ENCODE results near the gene DYRK1B.

DYRK1B gene

GRCh38 chr19:39825093-39825463, 8.9 kb downstream of the DYRK1B start:
- H3K36me3 ChIP-seq (ENCODE audit: control insufficient read depth, insufficient read depth, low read length), result peaks cover 2% of the 10 kb centered on the region

GRCh38 chr19:39824143-39825092, 9.5 kb downstream of the DYRK1B start:
- Histone ChIP-seq H4K5ac (ENCODE audit: low read length) (peak overlapping the region; percentile 87), H3K27me3 (ENCODE audit: insufficient read depth, low read length, poor library complexity) (no peaks in the 10 kb centered on the region)
- WGBS (ENCODE audit: extremely low coverage, insufficient coverage, low lambda C conversion rate), result no CpG with 5 or more reads among the region's 47 CpGs

More at GRCh38 chr19:39825093-39825463, 8.9 kb downstream of the DYRK1B start:
- H3K18ac ChIP-seq (ENCODE audit: low read length), result no peak overlapping the region
- H3K79me2 ChIP-seq (ENCODE audit: control insufficient read depth, insufficient read depth, low read length), result no peaks in the 10 kb centered on the region
- no peak for DNase-seq
- WGBS (ENCODE audit: extremely low coverage, insufficient coverage, low lambda C conversion rate), result no CpG with 5 or more reads among the region's 11 CpGs
- H3K4me1 ChIP-seq (ENCODE audit: control insufficient read depth, low read depth, low read length), result no peaks in the 10 kb centered on the region
- no peak overlapping the region for H4K8ac ChIP-seq (ENCODE audit: low read depth, low read length)
- H3K4ac ChIP-seq (ENCODE audit: low read depth, low read length), result no peak overlapping the region
- peak overlapping the region; percentile 76 for H3K56ac ChIP-seq (ENCODE audit: low read length)
- H3K9ac ChIP-seq (ENCODE audit: low read length), result peak overlapping the region; percentile 66
- peak overlapping the region; percentile 75 for H3K4me2 ChIP-seq (ENCODE audit: low read length)
- no peak overlapping the region for H3K27ac ChIP-seq (ENCODE audit: low read depth, low read length)
- H3K23ac ChIP-seq (ENCODE audit: low read length), result no peak overlapping the region
- no peaks in the 10 kb centered on the region for H3K79me1 ChIP-seq (ENCODE audit: low read length)
- no peaks in the 10 kb centered on the region for H3K27me3 ChIP-seq (ENCODE audit: insufficient read depth, low read length, poor library complexity)
- H2BK5ac ChIP-seq (ENCODE audit: low read length), result no peak overlapping the region
- peak overlapping the region; percentile 87 for H4K5ac ChIP-seq (ENCODE audit: low read length)
- H2BK120ac ChIP-seq (ENCODE audit: low read depth, low read length), result no peak overlapping the region
- no peak overlapping the region for H3K4me3 ChIP-seq (ENCODE audit: low read length)
- no peak overlapping the region for H2BK15ac ChIP-seq (replicated peaks; ENCODE audit: low read depth)
- H2AK5ac ChIP-seq (ENCODE audit: low read length), result no peak overlapping the region

GRCh38 chr19:39823686-39824085, 10.3 kb downstream of the DYRK1B start:
- Histone ChIP-seq H3K18ac (ENCODE audit: low read length) (no peak overlapping the region), H3K4ac (ENCODE audit: low read depth, low read length) (no peak overlapping the region), H3K4me2 (ENCODE audit: low read length) (peak overlapping the region; percentile 54), H3K9ac (ENCODE audit: low read length) (peak overlapping the region; percentile 57), H4K8ac (ENCODE audit: low read depth, low read length) (no peak overlapping the region), H3K4me3 (ENCODE audit: low read length) (peak overlapping the region; percentile 47), H3K79me2 (ENCODE audit: control insufficient read depth, insufficient read depth, low read length) (no peaks in the 10 kb centered on the region), H3K36me3 (ENCODE audit: control insufficient read depth, insufficient read depth, low read length) (no peaks in the 10 kb centered on the region), H3K79me1 (ENCODE audit: low read length) (no peaks in the 10 kb centered on the region), H3K27ac (ENCODE audit: low read depth, low read length) (no peak overlapping the region), H2BK120ac (ENCODE audit: low read depth, low read length) (no peak overlapping the region), H2BK15ac (replicated peaks; ENCODE audit: low read depth) (no peak overlapping the region), H3K4me1 (ENCODE audit: control insufficient read depth, low read depth, low read length) (no peaks in the 10 kb centered on the region), H3K56ac (ENCODE audit: low read length) (peak overlapping the region; percentile 81), H3K27me3 (ENCODE audit: insufficient read depth, low read length, poor library complexity) (no peaks in the 10 kb centered on the region), H4K5ac (ENCODE audit: low read length) (no peak overlapping the region), H2AK5ac (ENCODE audit: low read length) (no peak overlapping the region), H2BK5ac (ENCODE audit: low read length) (no peak overlapping the region), H3K23ac (ENCODE audit: low read length) (no peak overlapping the region)
- DNase-seq, result no peak
- WGBS (ENCODE audit: extremely low coverage, insufficient coverage, low lambda C conversion rate), result no CpG with 5 or more reads among the region's 7 CpGs

More at GRCh38 chr19:39824143-39825092, 9.5 kb downstream of the DYRK1B start:
- peak overlapping the region; percentile 75 for H3K4me2 ChIP-seq (ENCODE audit: low read length)
- no peaks in the 10 kb centered on the region for H3K4me1 ChIP-seq (ENCODE audit: control insufficient read depth, low read depth, low read length)
- peak overlapping the region; percentile 81 for H3K56ac ChIP-seq (ENCODE audit: low read length)
- H4K8ac ChIP-seq (ENCODE audit: low read depth, low read length), result no peak overlapping the region
- no peak overlapping the region for H3K4ac ChIP-seq (ENCODE audit: low read depth, low read length)
- H3K23ac ChIP-seq (ENCODE audit: low read length), result no peak overlapping the region
- H2AK5ac ChIP-seq (ENCODE audit: low read length), result no peak overlapping the region
- H2BK120ac ChIP-seq (ENCODE audit: low read depth, low read length), result no peak overlapping the region
- H3K4me3 ChIP-seq (ENCODE audit: low read length), result peak overlapping the region; percentile 47
- no peak overlapping the region for H2BK5ac ChIP-seq (ENCODE audit: low read length)
- H3K9ac ChIP-seq (ENCODE audit: low read length), result peak overlapping the region; percentile 66
- H3K27ac ChIP-seq (ENCODE audit: low read depth, low read length), result no peak overlapping the region
- H2BK15ac ChIP-seq (replicated peaks; ENCODE audit: low read depth), result no peak overlapping the region
- DNase-seq, result peak; percentile 97
- no peaks in the 10 kb centered on the region for H3K36me3 ChIP-seq (ENCODE audit: control insufficient read depth, insufficient read depth, low read length)
- no peak overlapping the region for H3K18ac ChIP-seq (ENCODE audit: low read length)
- no peaks in the 10 kb centered on the region for H3K79me1 ChIP-seq (ENCODE audit: low read length)
- no peaks in the 10 kb centered on the region for H3K79me2 ChIP-seq (ENCODE audit: control insufficient read depth, insufficient read depth, low read length)

DNA sequence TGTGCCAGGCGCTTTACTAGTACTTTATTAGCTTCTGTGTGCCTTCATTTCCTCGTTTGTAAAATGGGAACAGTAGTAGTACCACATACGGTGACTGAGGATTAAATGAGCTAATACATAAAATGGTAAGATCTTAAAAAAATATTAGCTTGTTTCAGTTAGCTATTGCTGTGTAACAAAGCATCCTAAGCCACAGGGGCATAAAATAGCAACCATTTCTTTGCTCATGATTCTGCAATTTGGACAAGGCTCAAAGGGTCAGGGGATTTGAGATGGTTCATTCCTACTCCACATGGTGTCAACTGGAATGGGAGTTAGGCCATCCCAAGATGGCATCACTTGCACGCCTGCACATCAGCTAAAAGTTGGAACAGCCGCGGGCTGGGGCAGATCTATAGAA, 13.3 kb downstream of the DYRK1B start:
- H3K23ac ChIP-seq (ENCODE audit: low read length), result no peak overlapping the region
- no CpG with 5 or more reads among the region's 6 CpGs for WGBS (ENCODE audit: extremely low coverage, insufficient coverage, low lambda C conversion rate)
- H3K27me3 ChIP-seq (ENCODE audit: insufficient read depth, low read length, poor library complexity), result no peaks in the 10 kb centered on the region
- no peak overlapping the region for H3K56ac ChIP-seq (ENCODE audit: low read length)
- no peak overlapping the region for H3K9ac ChIP-seq (ENCODE audit: low read length)
- no peak overlapping the region for H2AK5ac ChIP-seq (ENCODE audit: low read length)
- no peaks in the 10 kb centered on the region for H3K79me1 ChIP-seq (ENCODE audit: low read length)
- no peak overlapping the region for H4K5ac ChIP-seq (ENCODE audit: low read length)
- no peaks in the 10 kb centered on the region for H3K79me2 ChIP-seq (ENCODE audit: control insufficient read depth, insufficient read depth, low read length)
- no peak overlapping the region for H3K27ac ChIP-seq (ENCODE audit: low read depth, low read length)
- no peak overlapping the region for H3K4me3 ChIP-seq (ENCODE audit: low read length)
- H3K4me1 ChIP-seq (ENCODE audit: control insufficient read depth, low read depth, low read length), result no peaks in the 10 kb centered on the region
- no peak overlapping the region for H4K8ac ChIP-seq (ENCODE audit: low read depth, low read length)
- H3K4ac ChIP-seq (ENCODE audit: low read depth, low read length), result no peak overlapping the region
- no peak overlapping the region for H2BK15ac ChIP-seq (replicated peaks; ENCODE audit: low read depth)
- no peak for DNase-seq
- no peak overlapping the region for H2BK5ac ChIP-seq (ENCODE audit: low read length)
- H3K4me2 ChIP-seq (ENCODE audit: low read length), result no peak overlapping the region
- H3K18ac ChIP-seq (ENCODE audit: low read length), result no peak overlapping the region
- no peak overlapping the region for H2BK120ac ChIP-seq (ENCODE audit: low read depth, low read length)
- no peaks in the 10 kb centered on the region for H3K36me3 ChIP-seq (ENCODE audit: control insufficient read depth, insufficient read depth, low read length)

GRCh38 chr19:39819786-39820185, 14.2 kb downstream of the DYRK1B start:
- Histone ChIP-seq H3K9ac (ENCODE audit: low read length) (no peak overlapping the region), H3K4me3 (ENCODE audit: low read length) (no peak overlapping the region), H3K79me1 (ENCODE audit: low read length) (no peaks in the 10 kb centered on the region), H3K27me3 (ENCODE audit: insufficient read depth, low read length, poor library complexity) (no peaks in the 10 kb centered on the region), H3K4me2 (ENCODE audit: low read length) (no peak overlapping the region), H4K8ac (ENCODE audit: low read depth, low read length) (no peak overlapping the region), H2BK120ac (ENCODE audit: low read depth, low read length) (no peak overlapping the region), H3K36me3 (ENCODE audit: control insufficient read depth, insufficient read depth, low read length) (no peaks in the 10 kb centered on the region), H3K79me2 (ENCODE audit: control insufficient read depth, insufficient read depth, low read length) (no peaks in the 10 kb centered on the region), H2AK5ac (ENCODE audit: low read length) (no peak overlapping the region), H3K56ac (ENCODE audit: low read length) (no peak overlapping the region), H4K5ac (ENCODE audit: low read length) (no peak overlapping the region), H3K27ac (ENCODE audit: low read depth, low read length) (no peak overlapping the region), H3K18ac (ENCODE audit: low read length) (no peak overlapping the region), H3K4me1 (ENCODE audit: control insufficient read depth, low read depth, low read length) (no peaks in the 10 kb centered on the region), H3K23ac (ENCODE audit: low read length) (no peak overlapping the region), H3K4ac (ENCODE audit: low read depth, low read length) (no peak overlapping the region), H2BK5ac (ENCODE audit: low read length) (no peak overlapping the region), H2BK15ac (replicated peaks; ENCODE audit: low read depth) (no peak overlapping the region)
- DNase-seq, result no peak
- no CpG with 5 or more reads among the region's 3 CpGs for WGBS (ENCODE audit: extremely low coverage, insufficient coverage, low lambda C conversion rate)

Measured in mesendoderm (in vitro differentiated cells).